K562 (cell line): ENCODE measurements around the gene PRICKLE3. TPM values are rescaled to one million over a fixed set of nuclear protein-coding genes. Genes with fewer than 3 reads are reported as not detected.

Experiments used
- ATAC-seq: fragments of 200-7000 bp; cut with Tn5 transposase; 3 replicates; pipeline ENCODE4 v1.9.1; 2020; ENCODE audit warnings: moderate library complexity
- BruUV-seq: library from RNA; stranded (reverse); fragments of 400-500 nt; replicated peaks from 2 replicates; lab custom pipeline; 2021; lab: Mats Ljungman, UMichigan
- CTCF ChIA-PET: fragments of 300-600 bp; formaldehyde crosslinking; extraction: SDS; loops from one replicate; lab custom pipeline; 2021; ENCODE audit warnings: low intra/inter-chr PET ratio; lab: Yijun Ruan, JAX
- POLR2A ChIA-PET: fragments of 300-600, 350-650 bp; sonication (Branson Sonifier 250); formaldehyde crosslinking; extraction: SDS; loops from one replicate; lab custom pipeline; 2021; ENCODE audit warnings: antibody characterized with exemption, inconsistent platforms; lab: Yijun Ruan, JAX
- DNase-seq, 4 experiments: peaks; one replicate each; pipeline versions ENCODE4 v3.0.0 to v3.0.0-alpha.2; 2011 to 2018; ENCODE audit warnings: low spot score in 3 of 4, mixed read lengths in 3 of 4; ENCODE audit errors: extremely low read depth in 1 of 4
- FAIRE-seq: peaks from 2 replicates; lab custom pipeline; 2011; peaks lifted over from hg19 to GRCh38; lab: Jason Lieb, UNC
- H2AFZ ChIP-seq: 2 replicates; pipeline ENCODE4 v1.6.0; 2011; ENCODE audit warnings: low read depth, low read length, control low read depth, inconsistent platforms
- H3K27ac ChIP-seq: fragments of 200-600 bp; 3 replicates; pipeline ENCODE4 v1.8.0; 2011; ENCODE audit warnings: low read depth, mild to moderate bottlenecking, control low read depth, inconsistent platforms, low read length, moderate library complexity, mixed read lengths; ENCODE audit errors: extremely low read depth
- H3K27me3 ChIP-seq, 2 experiments: fragments of 300-600 bp in 1 of 2; 2 replicates in 1 of 2; 3 replicates in 1 of 2; pipeline versions ENCODE4 v1.6.0 to v1.8.0; 2011; ENCODE audit warnings: inconsistent platforms in 2 of 2, low read length in 2 of 2, mild to moderate bottlenecking in 1 of 2, mixed read lengths in 1 of 2, moderate library complexity in 1 of 2; ENCODE audit not compliant: control insufficient read depth in 2 of 2, insufficient read depth in 2 of 2
- H3K36me3 ChIP-seq: fragments of 300-600 bp; 3 replicates; pipeline ENCODE4 v1.8.0; 2011; ENCODE audit warnings: mild to moderate bottlenecking, low read length, inconsistent platforms; ENCODE audit not compliant: control insufficient read depth, insufficient read depth
- H3K4me1 ChIP-seq, 2 experiments: fragments of 200-600 bp in 1 of 2; replicated peaks in 1 of 2; 2 replicates in 1 of 2; 3 replicates in 1 of 2; pipeline versions ENCODE4 v1.5.1 to v1.8.0; 2011; ENCODE audit warnings: inconsistent platforms in 2 of 2, low read length in 2 of 2, mild to moderate bottlenecking in 1 of 2, mixed read lengths in 1 of 2, moderate library complexity in 1 of 2; ENCODE audit not compliant: control insufficient read depth in 2 of 2, insufficient read depth in 2 of 2
- H3K4me2 ChIP-seq: 2 replicates; pipeline ENCODE4 v1.6.1; 2011; ENCODE audit warnings: low read length, control low read depth, inconsistent platforms, mixed read lengths; ENCODE audit not compliant: insufficient read depth
- H3K4me3 ChIP-seq: fragments of 200-600 bp; sonication (generic), shearing (Covaris generic); 2 replicates; pipeline ENCODE4 v1.5.1; 2016; ENCODE audit warnings: control low read depth, inconsistent platforms
- H3K79me2 ChIP-seq: fragments of 200-600 bp; 3 replicates; pipeline ENCODE4 v1.8.0; 2011; ENCODE audit warnings: low read length, inconsistent platforms; ENCODE audit not compliant: control insufficient read depth, insufficient read depth
- H3K9ac ChIP-seq, 2 experiments: 2 replicates each; pipeline versions ENCODE4 v1.6.0 to v1.6.1; 2011; ENCODE audit warnings: low read depth in 2 of 2, low read length in 2 of 2, control low read depth in 1 of 2, inconsistent platforms in 1 of 2, mild to moderate bottlenecking in 1 of 2, mixed read lengths in 1 of 2; ENCODE audit not compliant: insufficient read depth in 1 of 2
- H3K9me1 ChIP-seq: one replicate; pipeline ENCODE4 v1.6.0; 2011; ENCODE audit warnings: inconsistent platforms, mild to moderate bottlenecking, low read length, moderate library complexity; ENCODE audit not compliant: control insufficient read depth, insufficient read depth
- H3K9me3 ChIP-seq: replicated peaks from 2 replicates; pipeline ENCODE4 v1.5.1; 2011; ENCODE audit warnings: low read depth, low read length, inconsistent platforms; ENCODE audit not compliant: control insufficient read depth, insufficient read depth
- H4K20me1 ChIP-seq: replicated peaks from 2 replicates; pipeline ENCODE4 v1.6.1; 2011; ENCODE audit warnings: low read length, inconsistent platforms, mixed read lengths; ENCODE audit not compliant: control insufficient read depth, insufficient read depth
- IRF2 ChIP-seq: sonication (generic); formaldehyde crosslinking; IDR thresholded peaks from 2 replicates; pipeline ENCODE4 v1.8.1; 2022; ENCODE audit warnings: mild to moderate bottlenecking, missing genetic modification reagents
- NR2C1 ChIP-seq, 2 experiments: fragments of 450-650 bp; IDR thresholded peaks; 2 replicates each; pipeline ENCODE4 v1.6.1; 2017; ENCODE audit warnings: mild to moderate bottlenecking in 2 of 2, antibody characterized with exemption in 1 of 2, inconsistent platforms in 1 of 2, missing compliant biosample characterization in 1 of 2, missing genetic modification characterization in 1 of 2
- TAF9B ChIP-seq: fragments of 450-650 bp; IDR thresholded peaks from 2 replicates; pipeline ENCODE4 v1.6.1; 2018; ENCODE audit warnings: mild to moderate bottlenecking; ENCODE audit not compliant: partially characterized antibody
- ZNF23 ChIP-seq: fragments of 250-450 bp; sonication (Bioruptor Pico); IDR thresholded peaks from 2 replicates; pipeline ENCODE4 v1.4.0; 2020; ENCODE audit warnings: mild to moderate bottlenecking
- WGBS: fragments of 100-300 bp; shearing (Covaris generic); methylation state at CpG from one replicate; pipeline ENCODE4 v1.1.6; 2016; ENCODE audit warnings: low coverage, mixed read lengths; ENCODE audit not compliant: insufficient coverage; ENCODE audit errors: missing lambda C conversion rate; 5-methylcytosine and 5-hydroxymethylcytosine counted together
- in situ Hi-C: fragments of 300-500 bp; cut with MboI; formaldehyde crosslinking; loops from 4 replicates; pipeline ENCODE4 v1.15.0; 2018; ENCODE audit warnings: inconsistent platforms, mixed read lengths
- intact Hi-C: fragments of 100-400 bp; cut with micrococcal nuclease; formaldehyde crosslinking; loops from 2 replicates; pipeline ENCODE4 v1.14.2; 2022
- polyA plus RNA-seq, 8 experiments: library from polyadenylated mRNA; depleted of rRNA in 4 of 8; stranded (reverse) in 5 of 8; unstranded in 3 of 8; fragments of >200 nt; fragmentation: Nextera tagmentation in 2 of 8; fragmentation: Illumina TruSeq in 1 of 8; extraction: Ambion mirVana in 2 of 8; extraction: Trizol in 1 of 8; gene quantifications; 2 replicates each; pipeline versions ENCODE4 v1.2.1 to v1.2.3, GENCODE V29; 2011 to 2014; ENCODE audit warnings: inconsistent platforms in 1 of 8, missing spikeins in 1 of 8
- total RNA-seq, 7 experiments: library from RNA; depleted of rRNA in 6 of 7; stranded (reverse); fragments of >200 nt in 6 of 7; fragmentation: Illumina TruSeq in 2 of 7; extraction: Trizol in 2 of 7; gene quantifications; 2 replicates each; pipeline versions ENCODE4 v1.2.1 to v1.2.3, GENCODE V29; 2011 to 2021; ENCODE audit warnings: low replicate concordance in 1 of 7
- TF ChIP-seq, protein P1 (sequence below): sonication (generic); formaldehyde crosslinking; IDR thresholded peaks from 2 replicates; pipeline ENCODE4 v1.8.0; 2022; ENCODE audit warnings: mild to moderate bottlenecking, missing genetic modification reagents

The PRICKLE3 gene
- total and polyA plus RNA-seq, 9 of the 15 experiments (the other 6 are each of a cell fraction or from before 2014, with no cell fraction given), result 1.1 to 44.3 (median 14.0) TPM

DNA sequence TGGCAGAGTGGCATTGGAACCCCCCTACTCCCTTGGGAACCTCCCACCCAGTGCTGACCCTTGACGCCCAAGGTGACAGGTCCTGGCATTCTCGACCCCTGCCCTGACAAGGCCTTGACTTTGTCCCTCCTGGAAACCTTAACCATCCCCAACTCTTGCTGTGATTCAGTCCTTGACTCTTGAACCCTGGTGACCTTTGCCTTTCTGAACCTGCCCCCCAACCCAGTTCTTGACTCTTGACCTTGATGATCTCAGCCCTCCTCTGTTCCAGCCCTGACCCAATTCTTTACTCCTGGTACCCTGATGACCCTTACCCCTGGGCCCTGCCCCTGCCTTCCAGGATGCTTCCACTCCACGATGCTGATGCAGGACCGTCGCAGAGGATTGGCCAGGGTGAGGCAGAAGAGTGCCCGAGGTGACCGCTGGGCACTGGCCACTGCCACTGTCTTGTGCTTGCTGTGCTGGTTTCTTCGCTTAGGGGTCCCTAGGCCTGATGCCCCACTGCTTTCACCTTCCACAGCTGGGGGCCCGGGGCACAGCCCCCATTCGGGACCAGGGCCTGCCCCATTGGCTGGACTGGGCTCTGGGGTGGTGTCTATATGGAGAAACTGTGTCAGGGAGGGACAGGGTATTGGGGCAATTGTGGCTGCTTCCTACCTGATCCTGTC, 45.3 kb upstream of the PRICKLE3 start:
- ChIA-PET POLR2A (no interaction called here), CTCF (no interaction called here)
- no peak for DNase-seq
- Histone ChIP-seq H3K9ac (peak overlapping the region; percentile 34 to 78; a peak in 3 of 4 replicates), H3K4me3 (no peak overlapping the region), H2AFZ (peak overlapping the region; percentile 96), H3K9me3 (no peaks in the 10 kb centered on the region), H3K79me2 (peaks cover 12% of the 10 kb centered on the region), H3K27me3 (no peaks in the 10 kb centered on the region), H3K9me1 (no peaks in the 10 kb centered on the region), H3K36me3 (no peaks in the 10 kb centered on the region), H4K20me1 (no peaks in the 10 kb centered on the region), H3K27ac (no peak overlapping the region; the same call in 2 of the 3 replicates), H3K4me2 (peak overlapping the region; percentile 76), H3K4me1 (peaks cover 8 to 52% of the 10 kb centered on the region in 2 experiments; a peak in 4 of 5 replicates)
- ATAC-seq, result no peak
- no peak for FAIRE-seq
- in situ Hi-C loops, result no loop called here
- BruUV-seq, result no TSS peak
- peak; percentile 62 for TF ChIP-seq NR2C1 (IDR thresholded peaks at IDR 0.05)
- TF ChIP-seq NR2C1 (tag; IDR thresholded peaks at IDR 0.05), result peak; percentile 52; the same call in 1 of the 2 replicates
- no peak for TF ChIP-seq ZNF23
- no peak for TF ChIP-seq IRF2 (CRISPR knock-in tag)
- TF ChIP-seq, protein P1, sequence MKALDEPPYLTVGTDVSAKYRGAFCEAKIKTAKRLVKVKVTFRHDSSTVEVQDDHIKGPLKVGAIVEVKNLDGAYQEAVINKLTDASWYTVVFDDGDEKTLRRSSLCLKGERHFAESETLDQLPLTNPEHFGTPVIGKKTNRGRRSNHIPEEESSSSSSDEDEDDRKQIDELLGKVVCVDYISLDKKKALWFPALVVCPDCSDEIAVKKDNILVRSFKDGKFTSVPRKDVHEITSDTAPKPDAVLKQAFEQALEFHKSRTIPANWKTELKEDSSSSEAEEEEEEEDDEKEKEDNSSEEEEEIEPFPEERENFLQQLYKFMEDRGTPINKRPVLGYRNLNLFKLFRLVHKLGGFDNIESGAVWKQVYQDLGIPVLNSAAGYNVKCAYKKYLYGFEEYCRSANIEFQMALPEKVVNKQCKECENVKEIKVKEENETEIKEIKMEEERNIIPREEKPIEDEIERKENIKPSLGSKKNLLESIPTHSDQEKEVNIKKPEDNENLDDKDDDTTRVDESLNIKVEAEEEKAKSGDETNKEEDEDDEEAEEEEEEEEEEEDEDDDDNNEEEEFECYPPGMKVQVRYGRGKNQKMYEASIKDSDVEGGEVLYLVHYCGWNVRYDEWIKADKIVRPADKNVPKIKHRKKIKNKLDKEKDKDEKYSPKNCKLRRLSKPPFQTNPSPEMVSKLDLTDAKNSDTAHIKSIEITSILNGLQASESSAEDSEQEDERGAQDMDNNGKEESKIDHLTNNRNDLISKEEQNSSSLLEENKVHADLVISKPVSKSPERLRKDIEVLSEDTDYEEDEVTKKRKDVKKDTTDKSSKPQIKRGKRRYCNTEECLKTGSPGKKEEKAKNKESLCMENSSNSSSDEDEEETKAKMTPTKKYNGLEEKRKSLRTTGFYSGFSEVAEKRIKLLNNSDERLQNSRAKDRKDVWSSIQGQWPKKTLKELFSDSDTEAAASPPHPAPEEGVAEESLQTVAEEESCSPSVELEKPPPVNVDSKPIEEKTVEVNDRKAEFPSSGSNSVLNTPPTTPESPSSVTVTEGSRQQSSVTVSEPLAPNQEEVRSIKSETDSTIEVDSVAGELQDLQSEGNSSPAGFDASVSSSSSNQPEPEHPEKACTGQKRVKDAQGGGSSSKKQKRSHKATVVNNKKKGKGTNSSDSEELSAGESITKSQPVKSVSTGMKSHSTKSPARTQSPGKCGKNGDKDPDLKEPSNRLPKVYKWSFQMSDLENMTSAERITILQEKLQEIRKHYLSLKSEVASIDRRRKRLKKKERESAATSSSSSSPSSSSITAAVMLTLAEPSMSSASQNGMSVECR (CRISPR knock-in tag), result no peak
- no peak for TF ChIP-seq TAF9B
- intact Hi-C loops, result no loop called here
- WGBS, result 62% methylated on average over 6 of the region's 10 CpGs
